Iris pigment epithelial cell (primary cell): Measurements from ENCODE around the gene ASB1.
"Not testable (repeated sequence)": the region's sequence is repeated elsewhere in the genome, so short reads cannot be mapped to it uniquely, and the experiment has no call there.

Experiments
- DNase-seq: peaks from one replicate; pipeline ENCODE4 v3.0.0-alpha.2; 2011; ENCODE audit warnings: low read depth

The ASB1 gene

GRCh38 chr2:238404406-238405216 lies 22.1 kb upstream of the ASB1 start:
- DNase-seq, result no peak

- not testable (repeated sequence) for DNase-seq
Observed at GRCh38 chr2:238405217-238405555, 21.5 kb upstream of the ASB1 start.

GRCh38 chr2:238406221-238406997 lies 20.3 kb upstream of the ASB1 start:
- DNase-seq, result no peak

- no peak for DNase-seq
Observed at GRCh38 chr2:238406998-238407285, 19.8 kb upstream of the ASB1 start.

GRCh38 chr2:238407566-238407965 lies 19.2 kb upstream of the ASB1 start:
- DNase-seq, result no peak

GRCh38 chr2:238408615-238409340 lies 17.9 kb upstream of the ASB1 start:
- no peak for DNase-seq

GRCh38 chr2:238409341-238410199 lies 17.2 kb upstream of the ASB1 start:
- peak; percentile 57 for DNase-seq

GRCh38 chr2:238412067-238412767 lies 14.5 kb upstream of the ASB1 start:
- DNase-seq, result no peak

- no peak for DNase-seq
Observed at GRCh38 chr2:238413368-238413767, 13.4 kb upstream of the ASB1 start.

- no peak for DNase-seq
Observed at GRCh38 chr2:238415036-238415764, 11.5 kb upstream of the ASB1 start.

- no peak for DNase-seq
Observed at GRCh38 chr2:238415893-238416292, 10.8 kb upstream of the ASB1 start.

GRCh38 chr2:238418196-238418998 lies 8.3 kb upstream of the ASB1 start:
- DNase-seq, result no peak

- DNase-seq, result peak; percentile 54
Observed at GRCh38 chr2:238418999-238419546, 7.7 kb upstream of the ASB1 start.

GRCh38 chr2:238420442-238420841 lies 6.3 kb upstream of the ASB1 start:
- no peak for DNase-seq

GRCh38 chr2:238420878-238421694 lies 5.6 kb upstream of the ASB1 start:
- DNase-seq, result peak; percentile 36

- DNase-seq, result no peak
Observed at GRCh38 chr2:238421695-238422035, 5.1 kb upstream of the ASB1 start.

GRCh38 chr2:238422285-238422684 lies 4.4 kb upstream of the ASB1 start:
- DNase-seq, result no peak

GRCh38 chr2:238422940-238423339 lies 3.8 kb upstream of the ASB1 start:
- no peak for DNase-seq
